RKO (cell line): Measurements from ENCODE around the gene TET2.
A peak's percentile ranks its signal among the peaks of the same experiment; 100 is the strongest.

ENCODE experiments used
- DNase-seq: peaks from one replicate; pipeline ENCODE4 v3.0.0-alpha.2; 2016; ENCODE audit warnings: low spot score

TET2 gene

DNA sequence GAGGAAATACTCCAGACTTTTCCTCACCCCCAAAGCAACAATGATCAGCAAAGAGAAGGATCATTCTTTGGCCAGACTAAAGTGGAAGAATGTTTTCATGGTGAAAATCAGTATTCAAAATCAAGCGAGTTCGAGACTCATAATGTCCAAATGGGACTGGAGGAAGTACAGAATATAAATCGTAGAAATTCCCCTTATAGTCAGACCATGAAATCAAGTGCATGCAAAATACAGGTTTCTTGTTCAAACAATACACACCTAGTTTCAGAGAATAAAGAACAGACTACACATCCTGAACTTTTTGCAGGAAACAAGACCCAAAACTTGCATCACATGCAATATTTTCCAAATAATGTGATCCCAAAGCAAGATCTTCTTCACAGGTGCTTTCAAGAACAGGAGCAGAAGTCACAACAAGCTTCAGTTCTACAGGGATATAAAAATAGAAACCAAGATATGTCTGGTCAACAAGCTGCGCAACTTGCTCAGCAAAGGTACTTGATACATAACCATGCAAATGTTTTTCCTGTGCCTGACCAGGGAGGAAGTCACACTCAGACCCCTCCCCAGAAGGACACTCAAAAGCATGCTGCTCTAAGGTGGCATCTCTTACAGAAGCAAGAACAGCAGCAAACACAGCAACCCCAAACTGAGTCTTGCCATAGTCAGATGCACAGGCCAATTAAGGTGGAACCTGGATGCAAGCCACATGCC is 89.7 kb downstream of the TET2 start:
- no peak for DNase-seq

DNA sequence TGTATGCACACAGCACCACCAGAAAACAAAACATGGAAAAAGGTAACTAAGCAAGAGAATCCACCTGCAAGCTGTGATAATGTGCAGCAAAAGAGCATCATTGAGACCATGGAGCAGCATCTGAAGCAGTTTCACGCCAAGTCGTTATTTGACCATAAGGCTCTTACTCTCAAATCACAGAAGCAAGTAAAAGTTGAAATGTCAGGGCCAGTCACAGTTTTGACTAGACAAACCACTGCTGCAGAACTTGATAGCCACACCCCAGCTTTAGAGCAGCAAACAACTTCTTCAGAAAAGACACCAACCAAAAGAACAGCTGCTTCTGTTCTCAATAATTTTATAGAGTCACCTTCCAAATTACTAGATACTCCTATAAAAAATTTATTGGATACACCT is 90.2 kb downstream of the TET2 start:
- no peak for DNase-seq

DNA sequence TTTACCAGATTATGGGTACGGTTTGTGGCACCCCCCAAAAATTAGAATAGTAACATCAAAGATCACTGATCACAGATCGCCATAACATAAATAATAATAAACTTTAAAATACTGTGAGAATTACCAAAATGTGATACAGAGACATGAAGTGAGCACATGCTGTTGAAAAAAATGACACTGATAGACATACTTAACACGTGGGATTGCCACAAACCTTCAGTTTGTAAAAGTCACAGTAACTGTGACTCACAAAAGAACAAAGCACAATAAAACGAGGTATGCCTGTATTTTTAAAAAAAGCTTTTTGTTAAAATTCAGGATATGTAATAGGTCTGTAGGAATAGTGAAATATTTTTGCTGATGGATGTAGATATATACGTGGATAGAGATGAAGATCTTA is 93.4 kb downstream of the TET2 start:
- DNase-seq, result no peak

- no peak for DNase-seq
These were observed 94.8 kb downstream of the TET2 start for GRCh38 chr4:105241451-105241850.

DNA sequence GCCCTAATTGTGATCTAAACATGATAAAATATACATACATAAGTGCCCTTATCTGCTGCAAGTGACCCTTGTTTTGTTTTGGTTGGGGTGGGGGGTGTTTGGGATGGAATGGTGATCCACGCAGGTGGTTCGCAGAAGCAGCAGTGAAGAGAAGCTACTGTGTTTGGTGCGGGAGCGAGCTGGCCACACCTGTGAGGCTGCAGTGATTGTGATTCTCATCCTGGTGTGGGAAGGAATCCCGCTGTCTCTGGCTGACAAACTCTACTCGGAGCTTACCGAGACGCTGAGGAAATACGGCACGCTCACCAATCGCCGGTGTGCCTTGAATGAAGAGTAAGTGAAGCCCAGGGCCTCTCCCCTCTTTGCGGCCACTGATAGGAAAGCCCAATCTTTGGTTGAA is 96.8 kb downstream of the TET2 start:
- DNase-seq, result no peak

DNA sequence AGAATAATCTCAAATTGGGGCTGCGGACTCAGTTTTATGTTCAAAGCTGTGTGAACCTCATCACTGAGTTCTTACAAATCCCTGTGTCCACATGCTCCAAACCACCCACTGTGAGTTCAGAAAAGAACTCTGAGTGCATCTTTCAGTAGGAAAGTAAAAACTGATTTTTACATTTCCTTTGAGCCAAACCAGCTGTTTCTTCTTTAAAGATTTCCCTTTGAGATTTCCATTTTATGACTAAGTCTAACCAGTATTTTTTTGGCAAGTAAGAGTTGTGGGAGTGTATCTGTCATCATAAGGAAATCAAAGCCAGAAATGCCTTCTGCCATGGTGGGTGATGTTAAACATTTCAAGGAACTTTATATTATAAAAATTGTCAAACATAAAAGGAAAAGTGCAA is 100.0 kb downstream of the TET2 start:
- DNase-seq, result peak; percentile 9

DNA sequence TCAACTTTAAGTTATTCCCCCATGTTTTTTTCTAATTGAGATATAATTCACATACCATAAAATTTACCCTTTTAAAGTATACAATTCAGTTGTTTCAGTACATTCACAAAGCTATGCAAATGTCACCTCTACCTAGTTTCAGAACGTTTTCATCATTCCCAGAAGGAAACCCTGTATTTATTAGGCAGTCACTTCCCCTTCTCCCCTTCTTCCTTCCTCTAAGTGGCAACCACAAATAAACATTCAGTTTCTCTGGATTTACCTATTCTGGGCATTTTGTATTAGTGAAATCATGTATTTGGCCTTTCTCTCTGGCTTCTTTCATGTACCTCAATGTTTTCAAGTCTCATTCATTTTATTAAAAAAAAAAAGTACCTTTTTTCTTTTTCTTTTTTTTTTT is 101.9 kb downstream of the TET2 start:
- DNase-seq, result no peak

DNA sequence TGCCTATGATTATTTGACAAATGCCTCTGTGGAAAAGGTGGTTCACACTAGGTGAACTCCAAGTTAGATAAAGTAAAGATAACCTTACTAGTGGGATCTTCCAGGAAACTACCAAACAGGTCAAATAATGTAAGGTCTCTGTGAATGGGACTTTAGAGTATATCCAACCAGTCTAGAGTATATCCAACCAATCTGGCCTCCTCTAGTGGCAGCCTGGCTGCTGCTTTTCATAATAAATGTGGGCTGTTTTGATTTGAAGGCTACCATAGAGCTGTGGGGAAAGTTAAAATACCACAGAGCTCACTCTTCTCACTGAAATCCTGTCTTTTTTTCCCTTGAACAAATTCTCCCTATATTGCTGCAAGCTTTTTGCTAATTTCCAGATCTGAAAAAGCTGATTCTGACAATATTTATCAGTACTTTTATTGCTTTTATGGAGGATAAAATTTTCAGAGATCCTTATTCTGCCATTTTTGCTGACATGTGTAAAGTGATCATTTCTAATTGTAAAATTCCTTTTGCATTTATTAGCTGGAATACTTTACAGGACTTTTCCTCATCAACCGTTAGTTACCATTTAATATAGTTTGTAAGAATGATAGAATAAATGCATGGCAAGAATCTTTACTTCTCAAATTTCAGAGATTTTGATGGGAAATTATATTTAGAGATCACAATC is 111.3 kb downstream of the TET2 start:
- DNase-seq, result no peak

- no peak for DNase-seq
These were observed 119.0 kb downstream of the TET2 start for GRCh38 chr4:105265689-105266088.

DNA sequence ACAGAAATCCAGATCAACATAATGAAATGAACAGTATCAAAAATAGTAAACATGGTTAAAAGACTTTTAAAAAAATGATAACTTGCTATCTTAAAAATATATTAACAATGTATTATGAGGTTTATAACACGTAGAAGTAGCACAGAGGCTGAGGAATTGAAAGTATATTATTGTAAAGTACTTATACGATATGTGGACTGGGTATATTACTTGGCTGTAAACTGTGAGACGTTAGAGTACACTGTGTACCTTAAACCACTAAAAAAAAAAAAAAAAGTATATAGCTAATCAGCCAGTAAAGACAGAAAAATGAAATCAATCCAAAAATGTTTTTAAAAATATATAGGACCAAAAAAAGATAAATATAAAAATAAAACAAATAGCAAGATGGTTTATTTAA is 120.6 kb downstream of the TET2 start:
- no peak for DNase-seq

- DNase-seq, result no peak
These were observed 125.3 kb downstream of the TET2 start for GRCh38 chr4:105272002-105272401.

DNA sequence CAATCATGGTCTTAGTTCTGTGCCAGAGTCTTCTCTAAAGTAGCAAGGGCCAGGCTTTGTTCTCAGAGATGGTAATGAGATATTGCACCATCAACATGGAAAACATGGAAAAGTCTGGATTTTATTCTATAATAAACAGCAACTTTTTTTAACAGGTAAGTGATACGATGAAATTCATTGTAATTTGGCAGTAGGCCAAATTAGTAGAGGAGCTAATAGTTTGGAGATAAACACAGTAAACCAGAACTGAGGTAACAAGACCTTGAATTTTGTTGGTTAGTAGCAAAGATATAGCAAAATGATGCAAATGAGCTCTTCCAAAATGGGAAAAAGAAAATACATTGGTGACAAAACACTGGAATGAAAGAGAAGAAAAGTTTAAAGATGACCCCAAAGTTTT is 126.6 kb downstream of the TET2 start:
- DNase-seq, result no peak

- DNase-seq, result no peak
These were observed 127.4 kb downstream of the TET2 start for GRCh38 chr4:105274090-105274489.

GRCh38 chr4:105274504-105274903 is 127.8 kb downstream of the TET2 start:
- no peak for DNase-seq

GRCh38 chr4:105276361-105277104 is 129.9 kb downstream of the TET2 start:
- no peak for DNase-seq

DNA sequence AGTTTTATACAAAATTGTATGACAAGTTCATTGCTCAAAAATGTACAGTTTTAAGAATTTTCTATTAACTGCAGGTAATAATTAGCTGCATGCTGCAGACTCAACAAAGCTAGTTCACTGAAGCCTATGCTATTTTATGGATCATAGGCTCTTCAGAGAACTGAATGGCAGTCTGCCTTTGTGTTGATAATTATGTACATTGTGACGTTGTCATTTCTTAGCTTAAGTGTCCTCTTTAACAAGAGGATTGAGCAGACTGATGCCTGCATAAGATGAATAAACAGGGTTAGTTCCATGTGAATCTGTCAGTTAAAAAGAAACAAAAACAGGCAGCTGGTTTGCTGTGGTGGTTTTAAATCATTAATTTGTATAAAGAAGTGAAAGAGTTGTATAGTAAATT is 131.0 kb downstream of the TET2 start:
- DNase-seq, result no peak

DNA sequence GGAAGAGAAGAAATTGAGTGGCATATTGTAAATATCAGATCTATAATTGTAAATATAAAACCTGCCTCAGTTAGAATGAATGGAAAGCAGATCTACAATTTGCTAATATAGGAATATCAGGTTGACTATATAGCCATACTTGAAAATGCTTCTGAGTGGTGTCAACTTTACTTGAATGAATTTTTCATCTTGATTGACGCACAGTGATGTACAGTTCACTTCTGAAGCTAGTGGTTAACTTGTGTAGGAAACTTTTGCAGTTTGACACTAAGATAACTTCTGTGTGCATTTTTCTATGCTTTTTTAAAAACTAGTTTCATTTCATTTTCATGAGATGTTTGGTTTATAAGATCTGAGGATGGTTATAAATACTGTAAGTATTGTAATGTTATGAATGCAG is 132.6 kb downstream of the TET2 start:
- DNase-seq, result no peak

- peak; percentile 16 for DNase-seq
These were observed 133.9 kb downstream of the TET2 start for GRCh38 chr4:105280338-105281123.

- DNase-seq, result no peak
These were observed 134.4 kb downstream of the TET2 start for GRCh38 chr4:105281124-105281415.

DNA sequence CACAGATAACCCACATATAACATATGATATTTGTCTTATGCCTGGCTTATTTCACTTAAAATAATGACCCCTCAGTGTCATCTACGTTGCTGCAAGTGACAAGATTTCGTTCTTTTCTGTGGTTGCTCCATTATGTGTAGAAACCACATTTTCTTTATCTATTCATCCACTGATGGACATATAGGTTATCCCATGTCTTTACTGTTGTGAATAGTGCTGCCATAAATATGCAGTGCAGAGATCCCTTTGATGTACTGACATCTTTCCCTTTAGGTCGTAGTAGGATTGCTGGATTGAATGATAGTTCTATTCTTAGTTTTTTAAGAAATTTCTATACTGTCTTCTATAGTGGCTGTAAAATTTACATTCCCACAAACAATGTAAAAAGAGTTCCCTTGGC is 135.8 kb downstream of the TET2 start:
- DNase-seq, result no peak

DNA sequence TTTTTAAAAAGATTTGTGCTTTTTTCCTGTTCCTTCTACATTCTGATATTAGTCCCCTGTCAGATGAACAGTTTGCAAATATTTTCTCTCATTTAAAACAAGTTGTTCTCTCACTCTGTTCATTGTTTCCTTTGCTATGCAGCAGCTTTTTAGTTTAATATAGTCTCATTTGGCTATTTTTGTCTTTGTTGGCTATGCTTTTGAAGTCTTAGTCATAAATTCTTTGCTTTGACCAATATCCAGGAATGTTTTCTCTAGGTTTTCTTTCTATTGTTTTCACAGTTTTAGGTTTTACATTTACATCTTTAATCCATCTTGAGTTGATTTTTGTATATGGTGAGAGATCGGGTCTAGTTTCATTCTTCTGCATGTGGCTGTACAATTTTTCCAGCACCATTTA is 136.8 kb downstream of the TET2 start:
- DNase-seq, result no peak

DNA sequence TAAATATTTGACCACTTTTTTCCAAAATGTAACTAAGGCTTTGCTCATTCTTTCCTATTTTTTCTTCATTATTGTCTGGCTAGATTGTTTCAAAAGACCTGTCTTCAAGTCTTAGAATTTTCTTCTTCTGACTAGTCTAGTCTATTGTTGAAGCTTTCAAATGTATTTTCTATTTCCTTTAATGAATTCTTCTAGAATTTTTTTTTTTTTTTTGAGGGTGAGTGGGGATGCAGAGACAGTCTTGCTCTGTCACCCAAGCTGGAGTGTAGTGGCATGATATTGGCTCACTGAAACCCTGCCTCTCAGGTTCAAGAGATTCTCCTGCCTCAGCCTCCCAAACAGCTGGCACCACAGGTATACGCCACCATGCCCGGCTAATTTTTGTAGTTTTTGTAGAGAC is 141.4 kb downstream of the TET2 start:
- no peak for DNase-seq

DNA sequence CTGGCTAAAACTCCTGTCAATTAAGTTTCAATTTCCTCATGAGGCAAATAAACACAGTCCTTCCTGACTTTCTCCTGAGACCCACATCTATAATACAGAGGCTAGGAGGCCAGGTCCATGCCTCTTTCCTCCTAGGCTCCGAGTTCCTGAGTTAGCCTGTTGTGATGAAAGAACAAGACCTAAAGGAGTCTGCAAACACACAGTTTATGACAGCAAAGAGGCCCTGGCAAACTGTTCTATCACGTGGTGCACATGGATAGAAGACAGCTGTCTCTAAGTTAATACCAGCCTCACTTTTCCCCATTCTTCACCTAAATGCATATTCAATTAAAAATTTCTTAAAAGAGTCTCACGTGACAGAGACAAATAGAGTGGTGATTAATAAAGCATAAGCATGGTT is 145.2 kb downstream of the TET2 start:
- no peak for DNase-seq
